GM18861 (cell line): ENCODE results near the gene PPM1D.
"Not testable (repeated sequence)": the region's sequence is repeated elsewhere in the genome, so short reads cannot be mapped to it uniquely, and the experiment has no call there.

Source experiments
- ATAC-seq: cut with Tn5 transposase; IDR thresholded peaks from one replicate; pipeline ENCODE4 v1.9.1; 2021; ENCODE audit not compliant: unreplicated experiment

The PPM1D gene

DNA sequence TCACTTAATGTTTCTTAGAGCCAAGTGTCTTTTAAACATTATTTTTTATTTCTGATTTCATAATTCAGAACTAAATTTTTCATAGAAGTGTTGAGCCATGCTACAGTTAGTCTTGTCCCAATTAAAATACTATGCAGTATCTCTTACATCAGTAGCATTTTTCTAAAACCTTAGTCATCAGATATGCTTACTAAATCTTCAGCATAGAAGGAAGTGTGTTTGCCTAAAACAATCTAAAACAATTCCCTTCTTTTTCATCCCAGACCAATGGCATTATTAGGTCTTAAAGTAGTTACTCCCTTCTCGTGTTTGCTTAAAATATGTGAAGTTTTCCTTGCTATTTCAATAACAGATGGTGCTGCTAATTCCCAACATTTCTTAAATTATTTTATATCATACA is 64.0 kb downstream of the PPM1D start:
- no peak for ATAC-seq

DNA sequence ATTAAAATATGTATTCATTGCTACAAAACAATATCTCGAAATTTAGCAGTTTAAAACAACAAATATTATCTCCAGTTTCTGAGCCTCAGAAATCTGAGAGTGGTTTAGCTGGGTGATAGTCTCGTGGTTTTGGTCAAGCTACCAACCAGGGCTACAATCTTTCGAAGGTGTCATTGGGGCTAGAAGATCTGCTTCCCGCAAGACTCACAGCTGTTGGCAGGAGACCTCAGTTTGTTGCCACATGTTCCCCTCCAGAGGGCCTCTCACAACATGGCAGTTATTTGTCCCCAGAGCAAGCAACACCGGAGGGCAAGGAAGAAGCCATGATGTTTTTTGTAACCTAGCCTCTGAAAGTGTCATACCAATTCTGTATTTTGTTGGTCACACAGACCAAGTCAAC is 65.6 kb downstream of the PPM1D start:
- ATAC-seq = no peak

DNA sequence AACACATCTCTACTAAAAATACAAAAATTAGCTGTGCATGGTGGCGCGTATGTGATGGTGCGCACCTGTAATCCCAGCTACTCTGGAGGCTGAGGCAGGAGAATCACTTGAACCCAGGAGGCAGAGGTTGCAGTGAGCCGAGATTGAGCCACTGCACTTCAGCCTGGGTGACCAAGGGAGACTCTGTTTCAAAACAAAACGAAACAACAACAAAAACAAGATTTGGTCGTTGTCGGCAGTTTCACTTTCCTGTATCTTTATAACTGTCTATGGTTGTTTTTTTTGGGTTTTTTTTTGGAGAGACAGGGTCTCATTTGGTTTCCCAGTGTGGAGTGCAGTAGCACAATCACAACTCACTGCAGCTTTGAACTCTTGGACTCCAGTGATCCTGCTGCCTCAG is 68.7 kb downstream of the PPM1D start:
- ATAC-seq = not testable (repeated sequence)

GRCh38 chr17:60671482-60671881 is 71.5 kb downstream of the PPM1D start:
- no peak for ATAC-seq

DNA sequence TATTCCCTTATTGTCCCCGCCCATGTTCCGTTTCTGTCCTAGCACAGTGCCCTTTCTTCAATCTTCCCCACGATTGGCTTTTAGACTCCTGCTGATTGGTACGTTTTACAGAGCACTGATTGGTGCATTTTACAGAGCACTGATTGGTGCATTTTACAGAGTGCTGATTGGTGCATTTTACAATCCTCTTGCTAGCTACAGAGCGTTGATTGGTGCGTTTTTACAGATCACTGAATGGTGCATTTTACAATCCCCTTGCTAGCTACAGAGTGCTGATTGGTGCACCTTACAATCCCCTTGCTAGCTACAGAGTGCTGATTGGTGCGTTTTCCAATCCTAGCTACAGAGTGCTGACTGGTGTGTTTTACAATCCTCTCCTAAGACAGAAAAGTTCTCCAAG is 74.6 kb downstream of the PPM1D start:
- ATAC-seq = not testable (repeated sequence)

- ATAC-seq = no peak
Observed at GRCh38 chr17:60675997-60676396, 76.0 kb downstream of the PPM1D start.

GRCh38 chr17:60676758-60677307 is 76.8 kb downstream of the PPM1D start:
- ATAC-seq = no peak

DNA sequence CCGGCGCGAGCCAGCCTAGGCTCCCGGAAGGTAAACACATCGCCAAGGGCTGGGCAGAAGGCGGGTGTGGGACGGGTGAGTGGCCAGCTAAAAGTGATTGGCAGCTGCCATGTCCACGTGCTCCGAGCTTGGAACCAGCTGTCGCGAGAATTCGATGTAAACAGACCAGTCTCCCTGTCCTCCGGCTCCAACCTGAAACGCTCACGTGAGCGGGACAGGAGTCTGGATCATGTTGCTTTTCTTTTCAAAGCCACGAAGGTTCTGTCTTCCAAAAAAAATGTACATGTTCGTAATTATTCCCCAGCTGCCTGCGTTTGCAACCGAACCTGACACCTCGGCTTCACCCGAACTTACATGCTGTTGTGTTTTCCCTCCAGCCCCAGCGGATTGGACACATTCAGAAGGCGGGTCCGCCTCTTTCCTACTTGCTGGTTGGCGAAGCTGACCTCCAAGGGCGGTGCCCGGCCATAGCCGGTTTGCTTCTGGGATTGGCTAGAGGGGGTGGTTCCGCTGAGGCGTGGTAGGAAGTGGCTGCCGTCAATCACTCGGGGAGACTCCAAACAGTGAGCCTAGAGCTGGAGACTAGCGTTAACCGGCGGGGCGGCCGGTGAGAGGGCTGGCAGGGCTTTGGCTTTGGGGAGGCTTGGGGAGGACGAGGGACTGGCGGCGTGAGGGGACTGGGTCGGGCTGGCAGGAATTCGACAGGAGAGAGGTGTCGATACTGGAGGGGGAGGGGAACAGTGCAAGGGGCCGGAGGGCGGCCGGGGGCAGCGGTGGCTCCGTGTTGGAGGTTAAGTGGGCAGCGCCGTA is 77.5 kb downstream of the PPM1D start, which contains the start of gene BCAS3:
Gene BCAS3, plus strand, starts transcription at position 544 of the 810 bp plus-strand sequence.
- peak; percentile 97 for ATAC-seq

DNA sequence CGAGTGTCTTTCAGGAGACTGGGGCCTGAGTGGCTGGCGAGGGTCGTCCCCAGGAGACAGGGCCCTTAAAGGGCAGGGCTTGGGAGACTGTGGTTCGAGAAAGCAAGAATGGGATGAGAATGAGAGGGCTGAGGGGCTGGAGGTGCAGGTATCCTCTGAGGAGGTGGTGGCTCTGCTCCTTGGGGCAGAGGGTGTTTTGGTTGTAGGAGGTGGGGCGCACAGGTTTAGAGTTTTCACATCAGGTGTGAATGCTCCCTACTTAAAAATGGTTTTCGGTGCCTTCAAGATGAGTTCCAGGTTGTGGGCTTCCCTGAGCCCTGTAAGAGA is 78.1 kb downstream of the PPM1D start:
- ATAC-seq = no peak

DNA sequence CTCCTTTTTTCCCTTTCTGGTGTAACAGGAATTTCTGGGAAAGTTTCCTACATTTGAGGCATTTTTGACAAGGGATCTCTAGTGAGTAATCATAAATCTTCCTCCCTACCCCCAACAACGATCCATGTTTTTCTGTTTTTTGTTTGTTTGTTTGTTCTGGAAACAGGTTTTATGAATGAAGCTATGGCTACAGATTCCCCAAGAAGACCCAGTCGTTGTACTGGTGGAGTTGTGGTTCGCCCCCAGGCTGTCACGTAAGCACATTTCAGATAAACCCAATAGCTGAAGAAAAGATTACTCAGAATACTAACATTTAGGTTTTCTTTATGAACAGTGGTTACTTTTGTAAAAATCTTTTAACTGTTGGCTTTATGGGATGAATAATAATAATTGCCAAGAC is 79.3 kb downstream of the PPM1D start:
- no peak for ATAC-seq

- no peak for ATAC-seq
Observed at GRCh38 chr17:60680754-60681153, 80.8 kb downstream of the PPM1D start.

DNA sequence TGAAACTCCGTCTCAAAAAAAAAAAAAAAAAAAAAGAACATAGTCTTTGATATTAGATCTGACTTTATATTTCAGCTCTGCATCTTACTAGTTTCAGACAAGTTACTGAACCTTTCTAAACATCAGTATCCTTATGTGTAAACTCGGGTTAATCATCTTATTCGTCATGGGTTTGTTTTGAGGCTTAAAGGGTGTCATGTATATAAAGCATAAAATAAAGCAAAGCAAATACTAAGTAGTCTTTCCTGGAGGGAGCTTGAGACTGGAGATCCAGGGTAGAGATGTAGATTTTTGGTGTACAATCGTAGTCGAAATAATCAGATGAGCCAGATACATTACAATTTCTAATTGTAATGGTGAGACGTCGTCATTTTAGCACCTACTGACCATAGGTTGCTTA is 85.4 kb downstream of the PPM1D start:
- ATAC-seq = no peak

DNA sequence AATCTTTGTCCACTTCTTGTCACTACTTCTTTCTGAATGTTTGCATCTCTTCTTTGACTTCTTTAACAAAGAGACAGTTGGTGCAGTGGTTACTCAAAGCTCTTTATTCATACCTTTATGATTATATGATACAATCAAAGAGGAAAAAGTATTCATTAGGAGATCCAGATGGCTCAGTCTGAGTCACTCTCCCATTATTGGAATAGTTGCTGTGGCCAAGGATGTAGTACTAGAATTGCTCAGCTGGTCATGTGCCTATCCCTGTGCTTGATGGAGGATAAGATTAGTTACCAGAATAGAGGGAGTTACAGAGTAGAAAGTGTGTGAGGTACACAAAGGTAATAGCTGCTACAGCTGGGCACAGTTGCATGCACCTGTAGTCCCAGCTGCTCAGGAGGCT is 96.0 kb downstream of the PPM1D start:
- no peak for ATAC-seq

DNA sequence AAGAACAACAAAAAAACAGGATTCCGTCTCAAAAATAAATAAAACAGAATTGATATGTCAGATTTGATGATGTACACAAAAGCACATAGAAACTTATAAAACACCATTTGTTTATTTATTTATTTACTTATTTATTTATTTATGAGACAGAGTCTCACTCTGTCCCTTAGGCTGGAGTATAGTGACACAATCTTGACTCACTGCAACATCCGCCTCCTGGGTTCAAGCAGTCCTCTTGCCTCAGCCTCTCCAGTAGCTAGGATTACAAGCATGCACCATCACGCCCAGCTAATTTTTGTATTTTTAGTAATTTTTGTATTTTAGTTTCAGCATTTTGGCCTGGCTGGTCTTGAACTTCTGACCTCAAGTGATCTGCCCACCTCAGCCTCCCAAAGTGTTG is 99.1 kb downstream of the PPM1D start:
- no peak for ATAC-seq

DNA sequence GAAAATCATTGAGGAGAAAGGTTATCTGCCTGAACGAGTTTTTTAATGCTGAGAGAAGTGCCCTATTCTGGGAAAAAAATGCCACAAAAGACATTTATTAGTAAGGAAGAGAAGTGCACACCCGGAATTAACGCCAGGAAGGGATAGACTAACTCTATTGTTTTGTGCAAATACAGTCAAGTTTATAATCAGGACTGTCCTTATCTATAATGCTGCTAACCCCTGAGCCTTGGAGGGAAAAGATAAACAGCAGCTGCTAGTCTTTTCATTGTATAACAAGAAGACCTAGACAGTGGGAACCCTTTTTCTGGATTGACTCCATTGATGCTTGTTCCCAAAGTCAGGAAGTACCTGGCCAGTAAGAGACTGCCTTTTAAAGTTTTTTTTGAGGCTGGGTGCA is 104.2 kb downstream of the PPM1D start:
- no peak for ATAC-seq

DNA sequence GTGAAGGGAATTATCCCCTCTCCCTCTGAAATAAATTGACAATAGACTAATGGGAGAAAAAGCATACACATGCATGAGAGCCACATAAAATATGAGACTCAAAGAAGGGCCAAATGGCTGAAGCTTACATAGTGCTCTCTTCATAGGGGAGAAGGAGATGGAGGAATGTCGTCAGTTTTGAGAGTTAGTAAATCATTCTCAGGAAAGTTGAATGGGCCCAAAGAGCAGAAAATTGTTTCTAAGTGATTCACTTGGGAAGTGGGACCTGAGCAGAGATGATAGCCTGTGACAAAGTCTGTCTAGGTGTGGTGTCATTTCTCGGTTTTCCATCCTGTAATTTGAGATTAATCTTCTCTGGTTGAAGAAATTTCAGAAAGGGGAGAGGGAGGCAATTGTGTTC is 112.7 kb downstream of the PPM1D start:
- no peak for ATAC-seq

GRCh38 chr17:60713608-60714007 is 113.6 kb downstream of the PPM1D start:
- no peak for ATAC-seq
